CD14-positive monocyte (primary cell): ENCODE measurements around the gene EIF4E2. TPM values are rescaled to one million over a fixed set of nuclear protein-coding genes. Genes with fewer than 3 reads are reported as not detected.
A peak's percentile ranks its signal among the peaks of the same experiment; 100 is the strongest.

Source experiments
- DNase-seq, 3 donors: peaks; one replicate each; pipeline ENCODE4 v3.0.0-alpha.2; 2011 to 2022
- H2AFZ ChIP-seq: 2 replicates; pipeline ENCODE4 v1.6.0; 2012; ENCODE audit warnings: mild to moderate bottlenecking, low read depth, low read length, inconsistent platforms; ENCODE audit not compliant: insufficient read depth, poor library complexity, severe bottlenecking
- H3K27ac ChIP-seq, 2 donors: 1 replicate in 1 of 2; 2 replicates in 1 of 2; pipeline ENCODE4 v1.5.1; 2012 to 2013; ENCODE audit warnings: low read length in 2 of 2, control low read depth in 1 of 2, inconsistent platforms in 1 of 2, low read depth in 1 of 2, mild to moderate bottlenecking in 1 of 2
- H3K27me3 ChIP-seq, 2 donors: one replicate each; pipeline versions ENCODE4 v1.6.0 to v1.6.1; 2011 to 2013; ENCODE audit warnings: low read length in 2 of 2; ENCODE audit not compliant: control insufficient read depth in 2 of 2, insufficient read depth in 2 of 2
- H3K36me3 ChIP-seq, 2 donors: replicated peaks in 1 of 2; 1 replicate in 1 of 2; 2 replicates in 1 of 2; pipeline versions ENCODE4 v1.5.1 to v1.6.1; 2012 to 2013; ENCODE audit warnings: low read length in 2 of 2, control low read depth in 1 of 2, inconsistent platforms in 1 of 2, mild to moderate bottlenecking in 1 of 2; ENCODE audit not compliant: insufficient read depth in 2 of 2, control insufficient read depth in 1 of 2
- H3K4me1 ChIP-seq, 2 donors: 1 replicate in 1 of 2; 2 replicates in 1 of 2; pipeline versions ENCODE4 v1.5.1 to v1.6.1; 2012 to 2013; ENCODE audit warnings: low read length in 2 of 2, control low read depth in 1 of 2, inconsistent platforms in 1 of 2, mild to moderate bottlenecking in 1 of 2, moderate library complexity in 1 of 2; ENCODE audit not compliant: insufficient read depth in 2 of 2, control insufficient read depth in 1 of 2
- H3K4me2 ChIP-seq: replicated peaks from 2 replicates; pipeline ENCODE3; 2012; ENCODE audit warnings: low read length, moderate library complexity, mild to moderate bottlenecking; ENCODE audit not compliant: poor library complexity, severe bottlenecking; ENCODE audit errors: extremely low read depth
- H3K4me3 ChIP-seq, 3 experiments: fragments of 200-600 bp in 1 of 3; sonication (generic) in 1 of 3; replicated peaks in 1 of 3; 1 replicate in 2 of 3; 2 replicates in 1 of 3; pipeline ENCODE4 v1.5.1; 2011 to 2013; ENCODE audit warnings: low read length in 3 of 3, mild to moderate bottlenecking in 3 of 3, control low read depth in 2 of 3, low read depth in 2 of 3, inconsistent platforms in 1 of 3, moderate library complexity in 1 of 3
- H3K79me2 ChIP-seq: 2 replicates; pipeline ENCODE4 v1.6.0; 2012; ENCODE audit warnings: mild to moderate bottlenecking, control low read depth, inconsistent platforms, low read length, moderate library complexity; ENCODE audit not compliant: insufficient read depth
- H3K9ac ChIP-seq: 2 replicates; pipeline ENCODE4 v1.6.0; 2017; ENCODE audit warnings: low read length, mild to moderate bottlenecking; ENCODE audit not compliant: insufficient read depth, poor library complexity, severe bottlenecking
- H3K9me3 ChIP-seq, 2 donors: replicated peaks in 1 of 2; 1 replicate in 1 of 2; 2 replicates in 1 of 2; pipeline versions ENCODE4 v1.5.1 to v1.6.1; 2012 to 2013; ENCODE audit warnings: low read length in 2 of 2, control low read depth in 1 of 2; ENCODE audit not compliant: control insufficient read depth in 1 of 2, insufficient read depth in 1 of 2
- H4K20me1 ChIP-seq: 2 replicates; pipeline ENCODE4 v1.6.0; 2012; ENCODE audit warnings: mild to moderate bottlenecking, low read length, control low read depth, moderate library complexity; ENCODE audit not compliant: insufficient read depth
- H3K27ac Mint-ChIP-seq, 7 donors: one replicate each; pipeline ENCODE4 v1.8.0; 2020; ENCODE audit warnings: mild to moderate bottlenecking in 7 of 7, mixed read lengths in 7 of 7, moderate library complexity in 6 of 7, inconsistent platforms in 2 of 7
- H3K27me3 Mint-ChIP-seq, 3 donors: one replicate each; pipeline ENCODE4 v1.8.0; 2021 to 2022; ENCODE audit warnings: low read depth in 3 of 3, mild to moderate bottlenecking in 3 of 3, mixed read lengths in 3 of 3, moderate library complexity in 3 of 3, inconsistent platforms in 1 of 3
- H3K36me3 Mint-ChIP-seq, 2 donors: one replicate each; pipeline ENCODE4 v1.8.0; 2020; ENCODE audit warnings: mixed read lengths in 2 of 2, inconsistent platforms in 1 of 2, mild to moderate bottlenecking in 1 of 2
- H3K4me1 Mint-ChIP-seq: one replicate; pipeline ENCODE4 v1.8.0; 2020; ENCODE audit warnings: mild to moderate bottlenecking, mixed read lengths
- H3K4me3 Mint-ChIP-seq, 2 donors: one replicate each; pipeline ENCODE4 v1.8.0; 2020; ENCODE audit warnings: mild to moderate bottlenecking in 2 of 2, mixed read lengths in 2 of 2, moderate library complexity in 1 of 2
- H3K9me3 Mint-ChIP-seq, 7 donors: one replicate each; pipeline ENCODE4 v1.8.0; 2020 to 2022; ENCODE audit warnings: mixed read lengths in 7 of 7, mild to moderate bottlenecking in 6 of 7, moderate library complexity in 6 of 7, inconsistent platforms in 2 of 7
- WGBS: methylation state at CpG from one replicate; pipeline ENCODE4 v1.1.5; 2013; ENCODE audit warnings: missing lambda C conversion rate; ENCODE audit not compliant: insufficient coverage; 5-methylcytosine and 5-hydroxymethylcytosine counted together
- intact Hi-C, 2 donors: fragments of 100-400 bp; cut with micrococcal nuclease; formaldehyde crosslinking; loops; one replicate each; pipeline versions ENCODE4 v1.15.0 to v1.15.1; 2023
- polyA plus RNA-seq, 3 donors: library from polyadenylated mRNA; depleted of rRNA in 1 of 3; unstranded in 2 of 3; stranded (reverse) in 1 of 3; fragments of 300-500 nt in 2 of 3; fragments of >200 nt in 1 of 3; fragmentation: Illumina TruSeq in 2 of 3; gene quantifications; 1 replicate in 2 of 3; 2 replicates in 1 of 3; pipeline ENCODE4 v1.2.3, GENCODE V29; 2012 to 2021
- TF ChIP-seq, protein P1 (sequence below): fragments of 200-600 bp; IDR thresholded peaks from one replicate; pipeline ENCODE4 v1.8.0; 2022; ENCODE audit warnings: antibody characterized with exemption, mild to moderate bottlenecking

Gene EIF4E2
- polyA plus RNA-seq, 3 donors: 67.2 to 213 (median 188) TPM

DNA sequence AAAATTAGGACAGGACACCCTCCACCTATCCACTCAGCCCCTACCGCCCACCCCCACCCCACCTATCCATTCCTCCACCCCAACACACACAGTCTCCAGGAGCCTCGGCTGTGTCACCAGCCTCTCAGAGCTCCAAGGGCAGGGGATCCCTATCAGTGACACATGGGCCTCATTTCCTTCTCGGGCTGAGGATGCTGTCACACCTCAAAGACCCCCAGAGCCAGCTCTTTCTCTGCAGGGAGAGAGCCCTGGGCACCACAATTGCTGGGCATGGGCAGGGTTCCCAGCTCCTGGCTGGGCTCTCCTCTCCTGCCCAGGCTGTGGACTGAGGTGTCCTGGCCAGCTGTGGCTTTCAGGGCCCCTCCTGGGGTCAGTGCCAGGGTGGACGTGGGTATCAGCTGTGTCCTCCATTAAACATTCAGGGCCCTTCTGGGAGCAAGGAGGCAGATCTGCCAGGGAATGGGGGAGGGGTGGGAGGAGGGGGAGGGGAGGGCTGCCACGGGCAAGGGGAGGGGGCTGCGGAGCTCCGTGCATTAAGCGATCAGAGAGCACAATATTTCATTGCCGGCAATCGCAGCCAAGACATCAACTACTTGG is 48.6 kb upstream of the EIF4E2 start:
- Mint-ChIP-seq H3K36me3 (no peaks in the 10 kb centered on the region), H3K27ac (no peak overlapping the region), H3K9me3 (peaks cover 0 to 6% (median 0%) of the 10 kb centered on the region in 7 donors), H3K27me3 (peaks cover 46 to 72% (median 59%) of the 10 kb centered on the region in 3 donors), H3K4me3 (peak overlapping the region in 1 of 2 donors; percentile 42), H3K4me1 (peaks cover 2% of the 10 kb centered on the region)
- Histone ChIP-seq H3K9ac (no peak overlapping the region), H3K4me3 (no peak overlapping the region), H3K27me3 (peaks cover 15 to 40% of the 10 kb centered on the region in 2 donors), H3K27ac (no peak overlapping the region), H3K36me3 (no peaks in the 10 kb centered on the region), H3K4me1 (no peaks in the 10 kb centered on the region), H3K9me3 (peaks cover 0 to 11% of the 10 kb centered on the region in 2 donors), H2AFZ (no peak overlapping the region), H4K20me1 (no peaks in the 10 kb centered on the region), H3K79me2 (no peaks in the 10 kb centered on the region), H3K4me2 (no peak overlapping the region)
- no peak for DNase-seq
- 84% methylated on average over 3 of the region's 10 CpGs for WGBS
- TF ChIP-seq, protein P1, sequence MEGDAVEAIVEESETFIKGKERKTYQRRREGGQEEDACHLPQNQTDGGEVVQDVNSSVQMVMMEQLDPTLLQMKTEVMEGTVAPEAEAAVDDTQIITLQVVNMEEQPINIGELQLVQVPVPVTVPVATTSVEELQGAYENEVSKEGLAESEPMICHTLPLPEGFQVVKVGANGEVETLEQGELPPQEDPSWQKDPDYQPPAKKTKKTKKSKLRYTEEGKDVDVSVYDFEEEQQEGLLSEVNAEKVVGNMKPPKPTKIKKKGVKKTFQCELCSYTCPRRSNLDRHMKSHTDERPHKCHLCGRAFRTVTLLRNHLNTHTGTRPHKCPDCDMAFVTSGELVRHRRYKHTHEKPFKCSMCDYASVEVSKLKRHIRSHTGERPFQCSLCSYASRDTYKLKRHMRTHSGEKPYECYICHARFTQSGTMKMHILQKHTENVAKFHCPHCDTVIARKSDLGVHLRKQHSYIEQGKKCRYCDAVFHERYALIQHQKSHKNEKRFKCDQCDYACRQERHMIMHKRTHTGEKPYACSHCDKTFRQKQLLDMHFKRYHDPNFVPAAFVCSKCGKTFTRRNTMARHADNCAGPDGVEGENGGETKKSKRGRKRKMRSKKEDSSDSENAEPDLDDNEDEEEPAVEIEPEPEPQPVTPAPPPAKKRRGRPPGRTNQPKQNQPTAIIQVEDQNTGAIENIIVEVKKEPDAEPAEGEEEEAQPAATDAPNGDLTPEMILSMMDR: no peak
- intact Hi-C loops: no loop called here

DNA sequence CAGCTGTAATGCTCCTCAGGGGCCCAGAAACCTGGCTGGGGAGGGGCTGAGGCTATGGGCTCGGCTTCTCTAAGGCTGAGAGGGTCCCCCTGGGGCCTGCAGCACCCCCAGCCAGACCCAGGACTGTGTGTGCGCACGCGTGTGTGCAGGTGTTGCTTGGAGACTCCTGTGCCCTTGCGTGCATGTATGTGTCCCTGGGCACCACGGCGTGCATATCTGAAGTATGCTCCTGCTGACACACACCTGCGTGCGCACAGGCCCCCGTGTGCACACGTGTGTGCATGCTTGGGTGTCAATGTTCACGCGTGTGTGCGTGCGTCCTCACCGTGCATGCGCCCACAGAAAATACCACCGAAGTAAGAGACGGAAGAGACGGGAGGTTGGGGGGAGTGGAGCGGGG is 48.0 kb upstream of the EIF4E2 start:
- Histone ChIP-seq H3K4me2 (no peak overlapping the region), H2AFZ (no peak overlapping the region), H4K20me1 (no peaks in the 10 kb centered on the region), H3K27ac (no peak overlapping the region), H3K36me3 (no peaks in the 10 kb centered on the region), H3K9me3 (peaks cover 0 to 11% of the 10 kb centered on the region in 2 donors), H3K79me2 (no peaks in the 10 kb centered on the region), H3K4me1 (no peaks in the 10 kb centered on the region), H3K9ac (no peak overlapping the region), H3K27me3 (peaks cover 15 to 40% of the 10 kb centered on the region in 2 donors), H3K4me3 (no peak overlapping the region)
- Mint-ChIP-seq H3K27ac (no peak overlapping the region), H3K36me3 (no peaks in the 10 kb centered on the region), H3K4me3 (peak overlapping the region in 1 of 2 donors; percentile 68), H3K4me1 (peaks cover 2% of the 10 kb centered on the region), H3K27me3 (peaks cover 46 to 74% (median 59%) of the 10 kb centered on the region in 3 donors), H3K9me3 (peaks cover 0 to 6% (median 0%) of the 10 kb centered on the region in 7 donors)
- TF ChIP-seq, protein P1: no peak
- no peak for DNase-seq
- intact Hi-C loops: no loop called here
- whole genome bisulfite sequencing: 16% methylated on average over 12 of the region's 21 CpGs
